GM12878 (cell line): Measurements from ENCODE around the gene TAGLN. TPM values are rescaled to one million over a fixed set of nuclear protein-coding genes. Genes with fewer than 3 reads are reported as not detected.

Experiments
- FOS ChIP-seq: IDR thresholded peaks from 3 replicates; pipeline ENCODE4 v1.6.1; 2011; ENCODE audit warnings: borderline replicate concordance; ENCODE audit not compliant: insufficient read length; ENCODE audit errors: extremely low read depth
- HDGF ChIP-seq: fragments of 450-650 bp; IDR thresholded peaks from 2 replicates; pipeline ENCODE4 v1.6.1; 2016; ENCODE audit warnings: antibody characterized with exemption
- PAX5 ChIP-seq: IDR thresholded peaks from 2 replicates; pipeline ENCODE4 v1.6.1; 2011; ENCODE audit warnings: low read depth, low read length, borderline replicate concordance
- TAF1 ChIP-seq: IDR thresholded peaks from 2 replicates; pipeline ENCODE4 v1.6.1; 2011; ENCODE audit warnings: mild to moderate bottlenecking, low read depth, low read length, borderline replicate concordance
- polyA plus RNA-seq, 11 experiments: library from polyadenylated mRNA; depleted of rRNA in 4 of 11; unstranded in 6 of 11; stranded (reverse) in 5 of 11; fragments of >200 nt; fragmentation: Nextera tagmentation in 4 of 11; fragmentation: Illumina TruSeq in 1 of 11; extraction: Ambion mirVana in 4 of 11; extraction: Trizol in 1 of 11; gene quantifications; 1 replicate in 1 of 11; 2 replicates in 10 of 11; pipeline versions ENCODE4 v1.2.1 to v1.2.3, GENCODE V29; 2011 to 2016; ENCODE audit warnings: inconsistent platforms in 2 of 11, missing spikeins in 2 of 11, low read depth in 1 of 11
- total RNA-seq, 4 experiments: library from RNA; depleted of rRNA in 3 of 4; stranded (reverse); fragments of >200 nt in 3 of 4; fragmentation: Illumina TruSeq in 1 of 4; extraction: Trizol in 1 of 4; gene quantifications; 2 replicates each; pipeline versions ENCODE4 v1.2.1 to v1.2.3, GENCODE V29; 2013 to 2021
- TF ChIP-seq, protein P1 (sequence below): IDR thresholded peaks from 2 replicates; pipeline ENCODE4 v1.6.1; 2011; ENCODE audit warnings: mild to moderate bottlenecking, low read depth, low read length, moderate library complexity; ENCODE audit not compliant: insufficient replicate concordance
- TF ChIP-seq, protein P2 (sequence below): fragments of 450-650 bp; IDR thresholded peaks from 2 replicates; pipeline ENCODE4 v1.6.1; 2017; ENCODE audit warnings: low read depth, mild to moderate bottlenecking, moderate library complexity
- TF ChIP-seq, protein P3 (sequence below): fragments of 450-650 bp; IDR thresholded peaks from 2 replicates; pipeline ENCODE4 v1.6.1; 2017; ENCODE audit warnings: mild to moderate bottlenecking, low read depth, inconsistent platforms; ENCODE audit not compliant: poor library complexity, severe bottlenecking
- TF ChIP-seq, protein P4 (sequence below): fragments of 450-650 bp; IDR thresholded peaks from 2 replicates; pipeline ENCODE4 v1.6.1; 2016; ENCODE audit warnings: mild to moderate bottlenecking
- TF ChIP-seq, protein P5 (sequence below): IDR thresholded peaks from 2 replicates; pipeline ENCODE4 v1.6.1; 2012; ENCODE audit warnings: low read depth, low read length, improper control_type of control experiment

Gene TAGLN
- total and polyA plus RNA-seq, 10 of the 15 experiments (the other 5 are each of a cell fraction or from before 2014, with no cell fraction given), result 0.26 to 4.6 (median 1.7) TPM

DNA sequence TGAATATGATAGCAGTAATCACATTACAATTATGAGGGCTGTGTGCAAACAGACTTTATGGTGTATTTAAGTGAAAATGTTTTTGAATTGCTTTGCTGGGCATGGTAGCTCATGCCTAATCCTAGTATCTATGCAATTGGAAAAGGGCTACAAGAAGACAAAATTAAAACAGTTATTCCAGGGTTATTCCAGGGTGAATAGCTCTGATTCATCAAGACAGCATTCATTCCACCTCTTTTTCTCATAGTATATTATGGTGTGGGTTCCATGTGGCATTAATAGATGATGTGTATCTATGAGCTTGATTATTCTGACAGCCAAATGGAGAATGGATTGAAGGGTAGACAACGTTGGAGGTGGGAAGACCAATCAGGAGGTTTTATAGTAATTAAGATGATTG, 32.7 kb upstream of the TAGLN start (continued):
- TF ChIP-seq, protein P1, sequence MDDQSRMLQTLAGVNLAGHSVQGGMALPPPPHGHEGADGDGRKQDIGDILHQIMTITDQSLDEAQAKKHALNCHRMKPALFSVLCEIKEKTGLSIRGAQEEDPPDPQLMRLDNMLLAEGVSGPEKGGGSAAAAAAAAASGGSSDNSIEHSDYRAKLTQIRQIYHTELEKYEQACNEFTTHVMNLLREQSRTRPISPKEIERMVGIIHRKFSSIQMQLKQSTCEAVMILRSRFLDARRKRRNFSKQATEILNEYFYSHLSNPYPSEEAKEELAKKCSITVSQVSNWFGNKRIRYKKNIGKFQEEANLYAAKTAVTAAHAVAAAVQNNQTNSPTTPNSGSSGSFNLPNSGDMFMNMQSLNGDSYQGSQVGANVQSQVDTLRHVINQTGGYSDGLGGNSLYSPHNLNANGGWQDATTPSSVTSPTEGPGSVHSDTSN, result no peak
- TF ChIP-seq, protein P2, sequence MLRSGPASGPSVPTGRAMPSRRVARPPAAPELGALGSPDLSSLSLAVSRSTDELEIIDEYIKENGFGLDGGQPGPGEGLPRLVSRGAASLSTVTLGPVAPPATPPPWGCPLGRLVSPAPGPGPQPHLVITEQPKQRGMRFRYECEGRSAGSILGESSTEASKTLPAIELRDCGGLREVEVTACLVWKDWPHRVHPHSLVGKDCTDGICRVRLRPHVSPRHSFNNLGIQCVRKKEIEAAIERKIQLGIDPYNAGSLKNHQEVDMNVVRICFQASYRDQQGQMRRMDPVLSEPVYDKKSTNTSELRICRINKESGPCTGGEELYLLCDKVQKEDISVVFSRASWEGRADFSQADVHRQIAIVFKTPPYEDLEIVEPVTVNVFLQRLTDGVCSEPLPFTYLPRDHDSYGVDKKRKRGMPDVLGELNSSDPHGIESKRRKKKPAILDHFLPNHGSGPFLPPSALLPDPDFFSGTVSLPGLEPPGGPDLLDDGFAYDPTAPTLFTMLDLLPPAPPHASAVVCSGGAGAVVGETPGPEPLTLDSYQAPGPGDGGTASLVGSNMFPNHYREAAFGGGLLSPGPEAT, result no peak
- TF ChIP-seq, protein P3, sequence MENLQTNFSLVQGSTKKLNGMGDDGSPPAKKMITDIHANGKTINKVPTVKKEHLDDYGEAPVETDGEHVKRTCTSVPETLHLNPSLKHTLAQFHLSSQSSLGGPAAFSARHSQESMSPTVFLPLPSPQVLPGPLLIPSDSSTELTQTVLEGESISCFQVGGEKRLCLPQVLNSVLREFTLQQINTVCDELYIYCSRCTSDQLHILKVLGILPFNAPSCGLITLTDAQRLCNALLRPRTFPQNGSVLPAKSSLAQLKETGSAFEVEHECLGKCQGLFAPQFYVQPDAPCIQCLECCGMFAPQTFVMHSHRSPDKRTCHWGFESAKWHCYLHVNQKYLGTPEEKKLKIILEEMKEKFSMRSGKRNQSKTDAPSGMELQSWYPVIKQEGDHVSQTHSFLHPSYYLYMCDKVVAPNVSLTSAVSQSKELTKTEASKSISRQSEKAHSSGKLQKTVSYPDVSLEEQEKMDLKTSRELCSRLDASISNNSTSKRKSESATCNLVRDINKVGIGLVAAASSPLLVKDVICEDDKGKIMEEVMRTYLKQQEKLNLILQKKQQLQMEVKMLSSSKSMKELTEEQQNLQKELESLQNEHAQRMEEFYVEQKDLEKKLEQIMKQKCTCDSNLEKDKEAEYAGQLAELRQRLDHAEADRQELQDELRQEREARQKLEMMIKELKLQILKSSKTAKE, result no peak
- TF ChIP-seq, protein P4, sequence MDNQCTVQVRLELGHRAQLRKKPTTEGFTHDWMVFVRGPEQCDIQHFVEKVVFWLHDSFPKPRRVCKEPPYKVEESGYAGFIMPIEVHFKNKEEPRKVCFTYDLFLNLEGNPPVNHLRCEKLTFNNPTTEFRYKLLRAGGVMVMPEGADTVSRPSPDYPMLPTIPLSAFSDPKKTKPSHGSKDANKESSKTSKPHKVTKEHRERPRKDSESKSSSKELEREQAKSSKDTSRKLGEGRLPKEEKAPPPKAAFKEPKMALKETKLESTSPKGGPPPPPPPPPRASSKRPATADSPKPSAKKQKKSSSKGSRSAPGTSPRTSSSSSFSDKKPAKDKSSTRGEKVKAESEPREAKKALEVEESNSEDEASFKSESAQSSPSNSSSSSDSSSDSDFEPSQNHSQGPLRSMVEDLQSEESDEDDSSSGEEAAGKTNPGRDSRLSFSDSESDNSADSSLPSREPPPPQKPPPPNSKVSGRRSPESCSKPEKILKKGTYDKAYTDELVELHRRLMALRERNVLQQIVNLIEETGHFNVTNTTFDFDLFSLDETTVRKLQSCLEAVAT, result no peak
- TF ChIP-seq FOS (no peak), HDGF (no peak), PAX5 (no peak), TAF1 (no peak)
- TF ChIP-seq, protein P5, sequence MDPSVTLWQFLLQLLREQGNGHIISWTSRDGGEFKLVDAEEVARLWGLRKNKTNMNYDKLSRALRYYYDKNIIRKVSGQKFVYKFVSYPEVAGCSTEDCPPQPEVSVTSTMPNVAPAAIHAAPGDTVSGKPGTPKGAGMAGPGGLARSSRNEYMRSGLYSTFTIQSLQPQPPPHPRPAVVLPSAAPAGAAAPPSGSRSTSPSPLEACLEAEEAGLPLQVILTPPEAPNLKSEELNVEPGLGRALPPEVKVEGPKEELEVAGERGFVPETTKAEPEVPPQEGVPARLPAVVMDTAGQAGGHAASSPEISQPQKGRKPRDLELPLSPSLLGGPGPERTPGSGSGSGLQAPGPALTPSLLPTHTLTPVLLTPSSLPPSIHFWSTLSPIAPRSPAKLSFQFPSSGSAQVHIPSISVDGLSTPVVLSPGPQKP, result no peak
